Astrocyte of the cerebellum (primary cell): ENCODE measurements around the gene DEAF1.
"Not testable (repeated sequence)": the region's sequence is repeated elsewhere in the genome, so short reads cannot be mapped to it uniquely, and the experiment has no call there.

Source experiments
- DNase-seq: peaks from one replicate; pipeline ENCODE4 v3.0.0-alpha.2; 2011; ENCODE audit warnings: low read depth
- H3K4me3 ChIP-seq: 2 replicates; pipeline ENCODE4 v1.5.1; 2011; ENCODE audit warnings: mild to moderate bottlenecking, low read depth, low read length, moderate library complexity
- CTCF ChIP-seq: IDR thresholded peaks from 2 replicates; pipeline ENCODE4 v1.5.1; 2012; ENCODE audit warnings: low read length, low read depth, moderate library complexity, mild to moderate bottlenecking; ENCODE audit errors: missing control alignments
- in situ Hi-C: cut with HindIII; loops from 2 replicates; pipeline ENCODE4 v1.10.0; 2017; ENCODE audit warnings: low sequenced_read_pairs

The DEAF1 gene

GRCh38 chr11:655036-655726 lies 39.8 kb downstream of the DEAF1 start:
- in situ Hi-C loops = loop anchor here (25.0 kb wide), 1 partner anchor 107 kb away; no protein-coding TSS in a partner anchor
- H3K4me3 ChIP-seq = no peak overlapping the region
- no peak for TF ChIP-seq CTCF
- no peak for DNase-seq

- in situ Hi-C loops = loop anchor here (25.0 kb wide), 1 partner anchor 108 kb away; no protein-coding TSS in a partner anchor
Observed at GRCh38 chr11:654444-654843, 40.6 kb downstream of the DEAF1 start.

GRCh38 chr11:653837-654236 lies 41.2 kb downstream of the DEAF1 start:
- no peak for TF ChIP-seq CTCF
- H3K4me3 ChIP-seq = no peak overlapping the region
- no peak for DNase-seq
- in situ Hi-C loops = loop anchor here (25.0 kb wide), 1 partner anchor 108 kb away; no protein-coding TSS in a partner anchor

More at GRCh38 chr11:654444-654843, 40.6 kb downstream of the DEAF1 start:
- not testable (repeated sequence) for H3K4me3 ChIP-seq, DNase-seq

- not testable (repeated sequence) for H3K4me3 ChIP-seq, DNase-seq
- in situ Hi-C loops = loop anchor here (25.0 kb wide), 1 partner anchor 109 kb away; no protein-coding TSS in a partner anchor
Observed at GRCh38 chr11:653136-653535, 41.9 kb downstream of the DEAF1 start.

- in situ Hi-C loops = loop anchor here (25.0 kb wide), 1 partner anchor 112 kb away; no protein-coding TSS in a partner anchor
- no peak for TF ChIP-seq CTCF
- no peak for DNase-seq
- H3K4me3 ChIP-seq = no peak overlapping the region
Observed at GRCh38 chr11:650482-650881, 44.5 kb downstream of the DEAF1 start.

- in situ Hi-C loops, H3K4me3 ChIP-seq, DNase-seq: not testable (repeated sequence)
Observed at GRCh38 chr11:647672-648158, 47.3 kb downstream of the DEAF1 start.

- no peak overlapping the region for H3K4me3 ChIP-seq
- no peak for TF ChIP-seq CTCF
- in situ Hi-C loops = no loop called here
- no peak for DNase-seq
Observed at GRCh38 chr11:646214-646613, 48.8 kb downstream of the DEAF1 start.

- DNase-seq = no peak
- in situ Hi-C loops = no loop called here
- no peak for TF ChIP-seq CTCF
- no peak overlapping the region for H3K4me3 ChIP-seq
Observed at GRCh38 chr11:645536-645935, 49.5 kb downstream of the DEAF1 start.
